Measurements from ENCODE around the gene KSR1.

Gene KSR1

GRCh38 chr17:27575096-27575911 is 119.1 kb downstream of the KSR1 start:
- DNase-seq: no peak

GRCh38 chr17:27575912-27576252 is 119.6 kb downstream of the KSR1 start:
- no peak for DNase-seq

- no peak for DNase-seq
Observed at GRCh38 chr17:27576477-27577083, 120.3 kb downstream of the KSR1 start.

GRCh38 chr17:27577121-27577761 is 121.0 kb downstream of the KSR1 start:
- DNase-seq: no peak

GRCh38 chr17:27577884-27578717 is 121.9 kb downstream of the KSR1 start:
- no peak for DNase-seq

- peak; percentile 17 for DNase-seq
Observed at GRCh38 chr17:27578718-27579085, 122.5 kb downstream of the KSR1 start.

GRCh38 chr17:27579304-27579703 is 123.1 kb downstream of the KSR1 start:
- DNase-seq: no peak

GRCh38 chr17:27579897-27580321 is 123.7 kb downstream of the KSR1 start:
- DNase-seq: no peak

GRCh38 chr17:27581016-27581415 is 124.8 kb downstream of the KSR1 start:
- no peak for DNase-seq

GRCh38 chr17:27582696-27583095 is 126.4 kb downstream of the KSR1 start:
- no peak for DNase-seq

GRCh38 chr17:27585153-27585681 is 129.0 kb downstream of the KSR1 start:
- DNase-seq: no peak

- no peak for DNase-seq
Observed at GRCh38 chr17:27585792-27586191, 129.5 kb downstream of the KSR1 start.

- DNase-seq: no peak
Observed at GRCh38 chr17:27586203-27586721, 130.0 kb downstream of the KSR1 start.

- no peak for DNase-seq
Observed at GRCh38 chr17:27588354-27588753, 132.1 kb downstream of the KSR1 start.

- DNase-seq: no peak
Observed at GRCh38 chr17:27590864-27591263, 134.6 kb downstream of the KSR1 start.

- DNase-seq: no peak
Observed at GRCh38 chr17:27591986-27592385, 135.7 kb downstream of the KSR1 start.

- no peak for DNase-seq
Observed at GRCh38 chr17:27593232-27593856, 137.1 kb downstream of the KSR1 start.

- DNase-seq: no peak
Observed at GRCh38 chr17:27593857-27594255, 137.6 kb downstream of the KSR1 start.

- DNase-seq: no peak
Observed at GRCh38 chr17:27595208-27595607, 139.0 kb downstream of the KSR1 start.

- DNase-seq: no peak
Observed at GRCh38 chr17:27596096-27596495, 139.8 kb downstream of the KSR1 start.

- DNase-seq: no peak
Observed at GRCh38 chr17:27596566-27597187, 140.4 kb downstream of the KSR1 start.

GRCh38 chr17:27597188-27597580 is 140.9 kb downstream of the KSR1 start:
- DNase-seq: no peak

Data from stimulated activated naive CD4-positive, alpha-beta T cell treated with Interleukin-2 at 50 U/mL for 16 hours (primary cell).